Inferior parietal cortex (tissue), 1 donor: ENCODE results near the gene EFCAB8.

Source experiments
- DNase-seq: peaks from one replicate; pipeline ENCODE4 v3.0.0-alpha.2; 2016; ENCODE audit errors: extremely low spot score

Gene EFCAB8

DNA sequence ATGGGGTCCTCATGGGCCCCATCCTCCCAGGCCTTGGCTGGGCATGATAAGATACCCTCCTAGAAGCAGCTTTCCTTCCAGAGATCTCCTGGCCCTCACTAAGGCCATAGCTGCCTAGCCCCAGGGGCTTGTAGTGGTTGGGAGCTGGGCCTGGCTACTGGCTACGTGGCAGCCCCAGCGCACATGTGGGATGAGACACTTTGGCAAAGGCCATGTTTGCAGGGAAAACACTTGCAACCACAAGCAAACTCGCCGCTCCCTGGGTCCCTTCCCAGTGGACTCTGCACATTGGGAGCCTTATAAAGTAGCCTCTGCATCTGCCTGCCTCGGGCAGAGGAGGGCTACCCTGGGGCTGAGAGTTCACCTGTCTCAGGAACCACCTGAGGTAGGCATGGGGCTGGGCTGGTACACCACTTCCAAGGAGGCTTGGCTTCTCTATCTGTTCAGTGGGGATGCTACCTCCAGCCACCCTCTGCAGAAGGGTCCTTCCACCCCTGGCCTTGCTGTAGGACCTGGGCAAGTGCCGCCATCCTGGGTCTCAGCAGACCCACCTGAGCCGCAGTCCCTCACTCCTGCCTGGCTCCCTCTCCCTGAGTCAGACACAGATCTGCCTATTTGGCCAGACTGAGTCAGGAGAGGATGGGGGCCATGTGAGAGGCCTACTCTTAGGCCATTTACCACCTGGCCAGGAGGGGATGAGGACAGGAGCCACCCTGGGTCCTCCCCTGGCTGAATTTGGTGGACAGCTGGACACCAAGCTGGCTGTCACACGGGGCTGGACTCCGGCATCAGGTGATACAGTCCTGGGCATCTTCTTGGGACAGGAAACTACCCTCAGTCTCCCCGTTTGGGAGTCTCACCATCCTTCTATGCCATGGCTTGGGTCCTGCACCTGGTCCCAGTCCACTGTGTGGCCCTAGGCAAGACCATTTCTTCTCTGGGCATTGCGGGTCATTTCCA, 148.9 kb downstream of the EFCAB8 start, which contains the start of gene BPIFB2:
BPIFB2 (plus strand) TSS at position 329 of the 960 bp plus-strand sequence. CDS start 871 bp downstream, outside the sequence.
- DNase-seq, result no peak

- DNase-seq, result no peak
Measured at GRCh38 chr20:33008336-33009213, 149.9 kb downstream of the EFCAB8 start.

DNA sequence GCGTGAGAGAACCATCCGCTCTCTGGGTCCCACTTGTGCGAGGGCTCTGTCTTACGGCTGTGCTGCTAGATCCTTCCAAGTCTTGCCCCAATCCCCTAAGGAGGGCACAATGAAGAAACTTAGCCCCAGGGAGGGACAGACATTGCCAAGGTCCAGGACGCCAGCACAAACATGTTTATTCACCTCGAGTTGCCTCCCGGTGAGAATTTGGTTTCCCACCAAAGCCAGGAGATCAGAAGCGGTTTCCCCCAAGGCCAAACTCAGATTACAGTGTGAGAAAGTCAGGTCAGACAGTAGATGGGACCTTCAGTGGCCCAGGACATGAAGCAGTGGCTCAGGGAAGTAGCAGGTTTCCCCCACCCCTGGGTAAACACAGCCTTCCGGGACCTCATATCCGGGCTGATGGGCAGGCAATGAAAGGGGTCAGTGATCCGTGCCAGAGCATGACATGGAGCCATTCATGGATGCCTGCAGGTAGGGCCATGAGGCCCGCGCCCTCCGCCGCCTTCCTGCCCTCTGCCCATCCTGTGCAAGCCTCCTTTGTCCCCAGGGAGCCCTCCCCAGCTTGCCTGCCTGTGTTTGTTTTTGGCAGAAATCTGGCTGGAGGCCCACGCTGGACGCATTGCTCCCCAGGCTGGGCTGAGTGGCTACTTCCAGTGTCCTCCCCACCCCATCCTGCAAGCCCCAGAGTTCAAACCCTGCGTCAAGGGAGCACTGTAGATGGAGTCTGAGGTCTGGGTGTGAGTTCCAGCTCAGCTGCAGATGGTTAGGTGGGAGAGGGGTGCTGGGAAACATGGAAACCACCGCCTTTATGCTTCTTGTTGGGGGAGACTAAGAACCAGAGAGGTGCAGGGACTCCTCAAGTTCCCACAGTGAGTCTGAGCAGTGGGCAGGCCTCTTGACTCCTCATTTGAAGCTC, 150.8 kb downstream of the EFCAB8 start:
- no peak for DNase-seq

DNA sequence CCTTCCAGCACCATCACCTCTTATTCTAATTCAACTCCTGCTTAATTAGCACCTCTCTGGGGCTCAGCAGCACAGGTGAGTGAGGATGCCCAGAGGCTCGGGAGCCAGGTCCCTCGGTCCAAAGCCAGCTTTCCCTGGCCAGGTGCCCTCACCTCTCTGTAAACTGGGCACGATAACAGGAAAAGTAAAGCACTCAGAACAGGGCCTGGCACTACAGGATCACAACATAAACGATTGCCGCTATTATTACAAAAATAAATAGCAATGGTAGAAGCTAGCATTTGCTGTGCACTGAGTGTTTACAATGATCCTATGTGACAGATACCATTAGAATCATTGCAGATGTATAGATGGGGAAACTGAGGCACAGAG, 151.4 kb downstream of the EFCAB8 start:
- no peak for DNase-seq

DNA sequence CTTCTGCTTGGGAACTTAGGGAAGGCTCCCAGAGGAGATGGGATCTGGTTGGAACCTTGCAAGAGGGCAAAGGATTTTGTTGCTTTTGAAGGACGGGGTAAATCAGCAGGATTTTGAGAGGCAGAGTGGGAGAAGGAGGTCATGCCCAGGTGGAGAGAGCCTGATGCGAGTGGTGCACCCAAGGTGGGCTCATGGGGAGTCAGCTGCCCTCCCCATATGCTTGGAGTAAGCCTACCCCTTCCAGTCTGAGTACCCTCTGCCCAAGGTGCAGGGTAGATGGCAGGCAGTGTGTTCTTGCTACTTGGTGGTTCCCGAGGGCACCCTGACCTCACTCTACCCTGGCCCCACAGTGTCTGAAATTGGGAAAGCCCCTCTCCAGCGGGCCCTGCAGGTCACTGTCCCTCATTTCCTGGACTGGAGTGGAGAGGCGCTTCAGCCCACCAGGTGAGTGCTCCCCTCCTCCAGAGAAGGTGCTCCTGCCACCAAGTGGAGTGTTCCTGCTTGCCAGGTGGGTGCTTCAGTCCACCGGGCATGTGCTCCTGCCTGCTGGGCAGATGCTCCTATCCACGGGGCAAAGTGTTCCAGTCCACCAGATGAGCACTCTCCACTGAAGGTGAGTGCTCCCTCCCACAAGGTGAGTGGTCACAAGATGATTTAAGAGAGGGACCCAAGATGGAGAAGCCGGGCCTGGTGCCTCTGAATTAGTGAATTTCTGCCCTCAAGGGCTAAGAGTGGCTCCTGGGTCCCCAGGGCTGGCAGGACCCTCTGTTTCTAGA, 152.1 kb downstream of the EFCAB8 start:
- no peak for DNase-seq
